Suppressor macrophage treated with lipopolysaccharide for 1 hour (primary cell): ENCODE results near the gene CCDC12.

Experiments
- DNase-seq, 3 donors: peaks; one replicate each; pipeline ENCODE4 v3.0.0-alpha.2; 2020 to 2022

The CCDC12 gene

DNA sequence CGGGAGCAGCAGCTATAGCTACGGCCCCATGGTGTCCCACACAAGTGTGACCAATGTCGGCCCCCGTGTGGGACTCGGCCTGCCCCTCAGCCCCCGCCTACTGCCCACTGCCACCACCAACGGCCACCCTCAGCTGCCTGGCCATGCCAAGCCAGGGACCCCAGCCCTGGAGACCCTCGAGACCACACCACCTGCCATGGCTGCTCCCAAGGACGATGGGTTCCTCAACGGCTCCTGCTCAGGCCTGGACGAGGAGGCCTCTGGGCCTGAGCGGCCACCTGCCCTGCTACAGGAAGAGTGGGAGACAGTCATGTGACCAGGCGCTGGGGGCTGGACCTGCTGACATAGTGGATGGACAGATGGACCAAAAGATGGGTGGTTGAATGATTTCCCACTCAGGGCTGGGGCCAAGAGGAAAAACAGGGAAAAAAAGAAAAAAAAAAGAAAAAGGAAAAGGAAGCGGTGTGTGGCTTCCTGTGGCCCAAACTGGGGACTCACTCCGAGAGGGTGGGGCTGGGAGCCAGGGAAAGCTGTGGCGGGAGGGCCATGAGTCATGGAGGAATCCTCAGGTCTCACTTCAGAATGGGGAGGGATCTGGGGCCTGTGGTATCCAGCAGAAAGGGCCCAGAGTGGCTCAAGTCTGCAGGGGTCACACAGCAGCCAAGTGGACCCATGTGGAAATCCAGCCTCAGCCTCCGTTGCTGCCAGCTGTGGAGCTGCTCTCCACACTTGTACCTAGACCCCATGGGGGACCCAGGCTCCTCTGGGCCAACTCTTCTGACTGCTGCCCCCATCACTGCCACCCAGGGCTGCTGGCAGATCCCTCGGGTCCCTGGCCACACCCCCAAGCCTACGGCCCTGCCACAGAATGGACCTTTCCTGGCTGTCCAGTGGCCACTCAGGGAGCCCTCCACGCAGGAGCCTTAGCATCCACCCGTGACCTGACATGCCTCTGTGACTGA is 72.9 kb downstream of the CCDC12 start:
- peak; percentile 32 to 51 (median 44) for DNase-seq

DNA sequence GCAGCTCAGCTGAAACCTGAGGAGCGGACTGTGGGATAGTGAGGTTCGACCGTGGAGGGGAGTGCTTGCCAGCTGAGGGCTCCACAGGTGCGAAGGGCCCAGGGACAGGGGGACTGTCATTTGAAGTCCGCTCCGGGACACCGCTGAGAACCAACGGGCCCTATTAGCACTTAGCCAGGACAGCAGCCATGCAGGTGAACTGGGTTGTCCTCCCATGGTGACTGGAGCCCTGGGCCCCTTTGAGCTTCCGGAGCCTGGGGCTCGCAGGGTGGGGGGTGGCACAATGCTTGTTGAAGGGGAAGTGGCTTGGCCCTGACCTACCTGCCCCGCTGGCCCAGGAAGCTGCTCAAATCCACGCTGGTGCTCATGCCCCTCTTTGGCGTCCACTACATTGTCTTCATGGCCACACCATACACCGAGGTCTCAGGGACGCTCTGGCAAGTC is 74.3 kb downstream of the CCDC12 start:
- DNase-seq, result no peak

DNA sequence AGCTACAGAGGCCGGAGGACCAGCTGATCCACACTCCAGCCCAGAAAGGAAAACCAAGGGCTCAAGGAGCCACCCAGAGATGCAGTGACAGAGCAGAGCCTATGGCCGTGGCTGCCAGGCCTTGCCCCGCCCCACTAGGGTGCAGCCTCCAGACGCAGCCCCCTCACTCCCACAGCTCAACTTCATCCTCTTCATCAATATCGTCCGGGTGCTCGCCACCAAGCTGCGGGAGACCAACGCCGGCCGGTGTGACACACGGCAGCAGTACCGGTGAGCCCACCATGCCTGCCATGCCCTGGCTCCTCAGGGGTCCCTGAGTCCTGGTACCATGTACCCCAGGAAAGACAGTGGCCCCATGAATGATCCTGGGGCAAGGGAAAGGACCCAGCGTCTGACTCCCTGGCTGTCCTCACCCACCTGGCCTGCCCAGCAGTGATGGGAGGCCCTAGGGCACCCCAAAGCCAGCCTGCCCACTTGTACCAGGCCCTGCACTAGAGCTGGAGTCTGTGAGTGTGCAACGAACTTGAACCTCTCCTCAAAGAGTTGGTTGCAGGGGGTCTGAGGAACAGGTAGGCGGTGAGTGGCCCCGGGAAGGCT is 74.9 kb downstream of the CCDC12 start:
- no peak for DNase-seq

DNA sequence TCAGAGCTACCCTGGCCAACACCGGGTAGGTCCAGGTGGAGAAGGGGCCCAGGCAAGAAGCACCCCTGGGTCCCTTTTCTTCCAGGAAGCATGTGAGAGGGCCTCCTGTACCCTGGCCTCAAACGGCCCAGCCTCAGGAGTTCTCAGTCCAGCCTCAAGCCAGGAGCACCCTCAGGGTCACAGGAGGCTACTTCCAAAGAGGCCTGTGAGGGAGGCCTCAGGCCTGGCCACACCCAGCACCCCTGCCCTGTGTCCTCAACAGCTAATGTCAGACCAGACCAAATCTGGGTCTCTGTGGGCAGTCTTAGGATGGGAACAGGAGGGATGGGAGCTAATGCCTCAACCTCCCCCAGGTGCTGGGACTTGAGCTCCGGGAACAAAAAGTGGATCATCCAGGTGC is 75.5 kb downstream of the CCDC12 start:
- DNase-seq, result no peak

DNA sequence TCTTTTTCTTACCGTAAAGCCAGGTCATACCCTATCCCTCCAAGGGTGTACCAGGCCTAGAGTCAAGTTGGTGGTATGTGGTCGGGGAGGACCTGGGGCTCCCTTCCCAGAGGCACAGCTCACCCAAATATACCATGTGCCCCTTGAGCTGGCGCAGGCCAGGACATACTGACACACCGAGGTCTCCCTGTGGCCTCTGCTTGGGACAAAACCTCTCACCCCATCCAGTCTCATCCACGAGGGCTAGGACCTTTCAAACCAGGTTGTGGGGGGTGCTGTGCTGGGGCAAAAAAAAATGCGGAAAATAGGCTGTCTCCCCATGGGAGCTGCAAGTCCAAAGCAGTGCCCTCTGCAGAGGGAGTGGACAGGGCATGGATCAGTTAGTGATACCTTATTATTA is 76.2 kb downstream of the CCDC12 start:
- DNase-seq, result no peak

DNA sequence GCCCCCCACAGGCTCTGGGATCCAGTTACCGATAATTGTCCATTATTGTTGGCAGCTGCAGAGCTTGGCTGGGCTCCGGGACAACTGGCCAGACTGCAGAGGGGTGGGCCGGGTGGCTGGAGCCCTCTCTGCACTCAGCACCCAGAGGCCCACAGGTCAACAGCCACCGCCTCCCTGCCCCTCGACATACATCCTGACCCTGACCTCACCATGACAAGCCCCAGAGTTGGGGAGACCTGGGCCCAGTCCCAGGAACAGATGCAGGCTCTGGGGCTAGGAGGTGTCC is 76.6 kb downstream of the CCDC12 start:
- DNase-seq, result no peak

DNA sequence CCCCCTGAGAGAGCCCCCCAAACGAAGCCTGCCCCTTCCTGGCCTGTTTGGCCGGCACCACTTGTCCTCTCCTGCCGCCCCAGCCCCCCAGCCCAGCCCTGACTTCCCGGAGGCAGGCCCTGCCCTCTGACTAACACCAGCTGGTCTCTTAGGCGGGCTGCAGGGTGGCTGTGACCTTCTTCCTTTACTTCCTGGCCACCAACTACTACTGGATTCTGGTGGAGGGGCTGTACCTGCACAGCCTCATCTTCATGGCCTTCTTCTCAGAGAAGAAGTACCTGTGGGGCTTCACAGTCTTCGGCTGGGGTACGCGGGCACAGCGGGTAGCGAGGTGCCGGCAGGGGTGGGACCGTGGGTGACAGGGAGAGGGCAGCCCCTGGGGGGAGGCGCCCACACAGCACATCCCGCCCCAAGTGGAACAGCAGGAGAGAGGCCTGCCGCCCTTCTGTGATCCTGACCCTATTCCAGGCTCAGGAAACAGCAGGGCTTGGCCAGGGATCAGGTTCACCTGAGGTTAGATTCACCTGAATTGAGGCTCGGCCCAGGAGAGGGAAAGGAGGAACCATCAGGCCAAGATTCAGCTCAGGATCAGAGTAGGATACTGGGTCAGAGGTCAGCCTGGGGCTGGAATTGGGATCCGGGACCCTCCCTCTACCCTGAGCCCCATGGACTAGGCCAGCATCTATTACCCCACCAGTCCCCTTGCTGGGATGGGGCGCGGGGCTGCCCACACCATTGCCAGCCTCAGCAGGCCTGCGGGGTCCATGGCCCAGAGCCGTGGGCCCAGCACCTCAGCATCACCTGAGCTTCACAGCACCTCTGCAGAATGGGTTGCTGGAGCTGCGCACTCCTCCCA is 77.2 kb downstream of the CCDC12 start:
- DNase-seq, result no peak

DNA sequence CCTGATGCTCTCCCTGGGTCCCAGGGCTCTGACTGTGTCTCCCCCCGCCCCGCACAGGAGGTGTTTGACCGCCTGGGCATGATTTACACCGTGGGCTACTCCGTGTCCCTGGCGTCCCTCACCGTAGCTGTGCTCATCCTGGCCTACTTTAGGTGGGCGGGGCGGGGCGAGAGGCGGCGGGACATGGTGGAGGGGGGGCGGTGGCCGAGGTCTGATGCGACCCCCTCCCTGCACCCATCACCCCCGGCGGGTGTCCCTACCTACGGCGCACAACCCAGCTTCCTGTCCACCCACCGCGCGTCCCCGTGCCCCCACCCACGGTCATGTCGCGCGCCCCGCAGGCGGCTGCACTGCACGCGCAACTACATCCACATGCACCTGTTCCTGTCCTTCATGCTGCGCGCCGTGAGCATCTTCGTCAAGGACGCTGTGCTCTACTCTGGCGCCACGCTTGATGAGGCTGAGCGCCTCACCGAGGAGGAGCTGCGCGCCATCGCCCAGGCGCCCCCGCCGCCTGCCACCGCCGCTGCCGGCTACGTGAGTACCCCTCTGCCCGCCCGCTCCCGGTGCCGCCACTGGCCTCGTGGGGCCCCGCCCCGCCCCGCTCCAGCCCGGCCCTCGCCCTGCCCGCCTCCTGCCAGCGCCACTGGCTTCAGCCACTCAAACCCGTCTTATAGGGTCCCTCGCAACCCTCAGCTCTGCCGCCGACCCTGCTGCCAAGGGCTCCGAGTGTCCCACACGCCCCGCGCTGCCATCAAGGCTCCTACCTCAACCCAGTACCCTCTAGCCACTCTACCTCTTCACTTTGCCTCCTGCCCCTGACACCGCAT is 78.0 kb downstream of the CCDC12 start:
- DNase-seq, result no peak

DNA sequence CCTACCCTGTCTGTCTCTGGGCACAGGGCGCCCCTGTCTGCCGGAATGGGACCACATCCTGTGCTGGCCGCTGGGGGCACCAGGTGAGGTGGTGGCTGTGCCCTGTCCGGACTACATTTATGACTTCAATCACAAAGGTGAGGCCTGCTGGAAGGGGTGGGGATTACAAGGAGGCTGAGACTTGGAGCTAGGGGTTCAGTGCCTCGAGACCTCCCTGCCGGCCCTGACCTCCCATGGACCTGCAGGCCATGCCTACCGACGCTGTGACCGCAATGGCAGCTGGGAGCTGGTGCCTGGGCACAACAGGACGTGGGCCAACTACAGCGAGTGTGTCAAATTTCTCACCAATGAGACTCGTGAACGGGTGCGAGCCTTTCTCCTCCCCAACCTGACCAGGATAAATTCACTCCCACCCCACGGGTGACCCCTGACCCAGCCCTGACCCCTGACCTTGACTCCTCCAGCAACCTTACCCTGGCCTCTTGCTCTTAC is 78.7 kb downstream of the CCDC12 start:
- DNase-seq, result no peak

DNA sequence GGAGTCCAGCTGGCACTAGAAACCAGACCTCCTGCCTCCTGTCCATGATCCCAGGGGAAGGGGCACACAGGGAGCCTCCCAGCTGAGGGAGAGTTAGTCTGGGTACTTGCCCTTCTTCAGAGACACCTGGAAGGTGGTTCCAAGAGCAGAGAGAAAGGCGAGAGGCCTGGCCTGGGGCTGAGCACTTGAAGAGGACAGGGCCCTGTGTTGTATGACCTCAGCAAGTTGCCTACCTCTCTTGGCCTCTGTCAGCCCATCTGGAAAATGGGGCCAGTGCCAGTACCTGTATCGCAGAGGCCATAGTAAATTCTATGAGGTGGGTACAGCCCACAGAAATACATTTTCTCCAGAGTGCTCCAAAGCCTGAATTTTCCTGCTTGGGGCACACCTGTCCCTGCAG is 79.5 kb downstream of the CCDC12 start:
- no peak for DNase-seq

DNA sequence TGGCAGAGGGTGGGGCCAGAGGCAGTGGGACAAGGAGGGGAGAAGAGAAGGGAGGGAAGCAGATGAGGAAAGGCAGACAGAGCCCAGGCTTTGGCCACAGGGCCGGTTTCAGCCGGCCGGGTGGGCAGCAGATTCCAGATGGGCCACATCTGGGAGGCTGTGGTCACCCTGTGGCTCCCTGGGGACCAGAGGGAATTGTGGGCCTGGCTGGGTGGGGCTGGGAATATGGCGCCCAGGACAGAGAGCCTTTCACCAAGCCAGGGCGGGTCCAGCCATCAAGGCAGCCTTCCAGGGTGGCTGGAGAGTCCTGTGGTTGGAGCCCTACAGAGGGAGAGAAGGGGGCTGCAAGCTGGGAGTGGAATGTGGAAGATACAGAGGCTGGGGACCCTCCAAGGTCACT is 80.2 kb downstream of the CCDC12 start:
- no peak for DNase-seq

DNA sequence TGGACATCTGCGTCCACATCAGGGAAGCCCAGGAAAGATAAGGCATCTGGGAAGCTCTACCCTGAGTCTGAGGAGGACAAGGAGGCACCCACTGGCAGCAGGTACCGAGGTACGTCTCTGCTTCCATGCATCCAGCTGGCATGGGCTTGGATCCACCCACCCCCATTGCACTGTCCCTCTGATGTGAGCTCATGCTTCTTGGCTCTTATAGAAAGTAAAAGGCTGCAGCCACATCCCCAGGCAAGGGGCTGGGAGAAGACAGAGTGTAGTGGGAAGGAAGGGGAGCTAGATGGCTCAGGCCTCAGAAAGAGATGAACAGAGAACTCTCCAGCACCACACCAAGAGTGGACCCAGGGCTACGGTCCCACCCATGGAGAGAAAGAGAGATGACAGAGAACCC is 80.8 kb downstream of the CCDC12 start:
- DNase-seq, result no peak

DNA sequence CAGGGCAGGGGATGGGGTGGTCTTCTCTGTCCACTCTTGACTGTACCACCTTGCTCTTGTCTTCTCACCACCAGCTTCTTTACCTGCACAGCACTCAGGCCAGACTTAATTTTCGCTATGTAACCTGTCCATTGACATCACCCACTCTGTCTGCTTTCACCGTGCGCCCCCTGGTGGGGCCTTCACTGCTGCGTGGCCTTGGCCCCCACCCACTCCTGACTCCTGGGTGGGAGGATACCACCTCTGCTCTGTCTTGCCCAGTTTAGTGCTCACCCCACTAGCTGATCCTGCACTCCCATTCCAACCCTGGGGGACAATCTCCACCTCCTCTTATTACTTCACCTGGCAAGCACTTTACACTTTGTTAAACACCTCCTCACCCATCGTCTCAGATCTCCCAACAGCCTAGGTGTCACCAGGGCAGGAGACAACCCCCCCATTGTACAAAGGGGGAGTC is 81.3 kb downstream of the CCDC12 start:
- DNase-seq, result peak; percentile 71 to 90 (median 80)

DNA sequence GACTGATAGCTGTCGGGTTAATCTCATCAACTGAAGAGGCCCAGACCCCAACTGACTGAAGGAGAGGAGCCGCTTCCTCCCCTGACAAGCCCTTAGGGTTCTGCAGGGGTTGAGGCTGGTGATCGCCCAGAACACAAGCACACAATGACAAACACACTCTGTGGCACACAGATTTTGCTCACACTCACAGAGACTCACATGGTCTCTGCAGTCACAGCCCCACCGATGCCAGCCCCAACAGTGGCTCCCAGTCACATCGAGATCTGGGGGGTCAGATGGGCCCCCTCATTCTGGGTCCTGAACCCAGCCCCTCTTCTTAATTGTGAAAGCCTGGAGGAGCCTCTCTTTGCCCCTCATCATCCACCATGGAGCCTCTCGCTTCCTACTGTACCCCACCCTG is 82.3 kb downstream of the CCDC12 start:
- no peak for DNase-seq

DNA sequence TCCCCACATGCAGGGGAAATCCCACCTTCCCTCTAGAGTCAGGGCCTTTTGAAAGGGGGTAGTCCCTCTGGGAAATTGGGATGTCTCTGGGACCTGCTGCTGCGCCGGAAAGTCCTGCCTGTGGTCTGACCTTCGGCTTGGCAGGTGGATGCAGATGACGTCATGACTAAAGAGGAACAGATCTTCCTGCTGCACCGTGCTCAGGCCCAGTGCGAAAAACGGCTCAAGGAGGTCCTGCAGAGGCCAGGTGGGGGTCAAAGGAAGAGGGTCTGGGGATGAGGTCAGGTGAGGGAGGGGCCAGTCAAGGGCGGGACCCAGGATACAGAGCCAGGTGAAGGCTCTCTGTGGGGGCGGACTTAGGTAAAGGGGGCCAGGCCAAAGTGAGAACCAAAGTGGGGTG is 82.8 kb downstream of the CCDC12 start:
- DNase-seq, result peak; percentile 29 to 50 (median 36)

DNA sequence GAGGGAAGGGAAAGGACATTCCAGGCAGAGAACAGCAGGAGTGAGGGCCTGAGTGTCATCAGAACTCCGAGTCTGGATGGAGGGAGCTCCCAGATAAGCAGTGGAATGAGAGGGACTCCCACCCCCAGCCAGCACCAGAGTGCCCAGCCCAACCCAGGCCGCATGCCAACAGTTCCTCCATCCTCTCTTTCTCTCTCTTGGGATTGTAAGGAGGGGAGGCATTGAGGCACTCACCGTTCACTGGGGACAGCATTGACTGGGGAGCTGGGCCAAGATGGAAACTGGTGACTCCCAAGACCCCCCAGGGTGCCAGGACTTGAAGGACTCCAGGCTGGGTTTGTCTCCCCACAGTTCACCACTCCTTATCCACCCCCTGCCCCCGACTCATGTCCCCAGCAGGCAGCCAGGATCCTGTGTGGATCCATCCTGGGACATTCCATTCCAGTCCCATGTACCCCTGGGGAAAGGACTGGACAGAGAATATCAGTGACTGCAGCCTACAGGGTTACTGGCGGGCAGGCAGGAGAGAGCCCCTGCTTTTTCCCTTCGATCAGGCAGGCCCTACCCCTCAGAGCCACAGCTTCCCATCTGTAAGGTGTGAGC is 83.3 kb downstream of the CCDC12 start:
- no peak for DNase-seq

DNA sequence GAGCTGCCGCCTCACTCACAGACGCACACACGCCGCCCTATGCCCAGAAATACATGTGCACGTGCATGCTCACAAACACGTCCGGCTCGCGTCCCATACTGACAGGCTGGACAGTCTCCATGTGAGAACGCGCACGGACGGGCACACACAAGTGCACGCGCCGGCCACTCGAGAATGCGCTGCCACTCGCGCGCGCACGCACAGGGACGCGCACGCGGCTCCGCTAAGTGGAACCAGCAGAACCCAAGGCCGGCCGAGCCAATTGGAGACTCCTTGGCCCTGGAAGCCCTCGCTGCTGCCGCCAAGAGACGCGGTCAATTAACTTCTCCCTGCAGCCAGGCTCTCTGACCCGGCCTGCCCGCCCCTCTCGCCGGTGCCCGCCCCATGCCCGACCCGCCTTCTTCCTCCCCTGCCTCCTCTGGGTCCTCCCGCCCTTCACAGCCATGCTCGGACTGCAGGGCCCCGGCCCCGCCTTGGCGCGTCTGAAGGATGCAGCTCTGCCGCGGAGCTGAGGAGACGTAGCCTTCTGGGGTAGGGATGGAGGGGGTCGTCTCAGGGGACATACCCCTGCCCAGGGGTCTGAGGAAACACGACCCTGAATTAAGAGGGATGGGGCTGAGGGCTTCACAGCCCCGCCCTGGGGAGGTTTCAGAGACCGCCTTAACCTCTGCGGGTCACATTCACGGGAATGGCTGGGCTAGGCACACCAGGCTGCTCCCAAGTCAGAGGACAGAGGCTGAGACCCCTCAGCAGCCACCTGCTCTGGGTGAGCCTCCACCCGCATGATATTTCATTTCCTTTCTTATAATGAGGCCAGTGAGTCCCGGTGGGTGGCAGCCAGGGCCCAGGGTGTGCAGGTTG is 84.0 kb downstream of the CCDC12 start:
- peak; percentile 72 to 87 (median 79) for DNase-seq

DNA sequence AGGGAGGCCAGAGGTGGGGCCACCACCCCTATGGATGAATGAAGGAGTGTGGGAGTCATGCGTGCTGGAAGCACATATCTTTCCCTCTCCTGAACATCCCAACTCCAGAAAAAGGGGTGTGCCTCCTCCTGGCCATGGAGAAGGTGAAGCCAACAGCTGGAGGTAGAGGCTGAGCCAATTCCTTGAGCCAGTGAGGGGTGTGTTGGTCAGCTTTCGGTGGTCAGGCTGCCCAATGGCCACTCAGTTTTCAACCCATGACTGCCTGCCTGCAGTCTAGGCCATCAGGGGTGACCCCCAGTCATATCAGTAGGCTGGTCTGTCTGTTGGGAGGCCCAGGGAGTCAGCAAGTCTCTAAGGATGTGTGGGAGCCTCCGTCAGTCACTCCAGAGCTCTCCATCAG is 85.4 kb downstream of the CCDC12 start:
- DNase-seq, result no peak

DNA sequence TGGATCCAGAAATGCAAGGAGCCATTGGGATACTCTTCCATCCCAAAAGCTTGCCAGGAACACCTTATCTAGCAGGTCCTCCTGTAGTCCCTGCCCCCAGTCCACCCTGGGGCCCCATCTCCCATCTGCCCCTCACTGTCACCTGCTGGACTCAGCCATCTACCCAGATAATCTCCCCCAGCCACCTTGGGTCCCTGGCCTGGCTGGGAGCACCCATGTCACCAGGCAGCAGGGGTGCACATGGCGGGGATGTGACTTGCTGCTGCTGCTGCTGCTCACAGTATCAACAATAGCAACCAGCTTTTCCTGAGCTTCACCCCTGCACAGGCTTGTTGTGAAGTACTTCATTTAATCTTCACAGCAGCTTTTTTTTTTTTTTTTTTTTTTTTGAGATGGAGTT is 86.4 kb downstream of the CCDC12 start:
- DNase-seq, result no peak

DNA sequence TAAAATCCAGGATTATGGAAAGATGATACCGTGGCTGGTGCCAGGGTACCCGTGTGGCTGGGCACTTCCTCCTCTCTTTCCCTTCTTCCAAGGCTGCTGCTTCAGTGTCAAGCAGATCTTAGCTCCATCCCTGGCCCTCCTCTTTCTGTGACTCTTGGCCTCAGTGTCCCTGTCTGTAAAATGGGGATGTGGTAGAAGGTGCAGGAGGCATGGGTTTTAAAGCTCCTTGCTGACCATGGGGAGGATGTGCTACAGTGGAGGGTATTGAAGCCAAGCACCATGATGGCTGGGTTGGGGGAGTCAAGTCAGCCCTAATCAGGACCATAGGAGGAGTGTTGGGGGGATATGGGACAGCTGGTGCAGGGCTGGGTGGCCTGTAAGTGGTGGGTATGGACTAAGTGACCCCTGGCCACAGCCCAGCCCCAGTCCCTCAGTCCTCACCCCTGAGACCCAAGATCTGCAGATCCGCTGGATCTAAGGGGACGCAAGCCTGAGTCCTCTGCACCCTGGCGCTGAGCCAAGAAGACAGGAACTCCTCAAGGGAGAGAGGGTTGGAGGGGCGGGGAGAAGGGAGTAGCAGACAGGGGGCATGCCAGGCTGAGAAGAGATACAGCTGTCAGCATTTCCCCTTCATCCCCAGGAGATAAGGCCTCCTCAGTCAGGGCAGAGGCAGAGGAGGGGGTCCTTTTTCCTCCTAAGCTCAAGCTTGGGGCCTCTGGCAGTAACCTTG is 87.0 kb downstream of the CCDC12 start:
- DNase-seq, result peak in 1 of 3 donors; percentile 22
